SK-N-MC (cell line): ENCODE results near the gene ZNF236.

ENCODE experiments used
- EZH2 ChIP-seq: fragments of 200-600 bp; sonication (generic); IDR thresholded peaks from one replicate; pipeline ENCODE4 v1.6.1; 2017; ENCODE audit warnings: antibody characterized with exemption
- POLR2AphosphoS5 ChIP-seq: IDR thresholded peaks from 2 replicates; pipeline ENCODE4 v1.6.1; 2012; ENCODE audit warnings: mild to moderate bottlenecking, low read depth, low read length, borderline replicate concordance

DNA sequence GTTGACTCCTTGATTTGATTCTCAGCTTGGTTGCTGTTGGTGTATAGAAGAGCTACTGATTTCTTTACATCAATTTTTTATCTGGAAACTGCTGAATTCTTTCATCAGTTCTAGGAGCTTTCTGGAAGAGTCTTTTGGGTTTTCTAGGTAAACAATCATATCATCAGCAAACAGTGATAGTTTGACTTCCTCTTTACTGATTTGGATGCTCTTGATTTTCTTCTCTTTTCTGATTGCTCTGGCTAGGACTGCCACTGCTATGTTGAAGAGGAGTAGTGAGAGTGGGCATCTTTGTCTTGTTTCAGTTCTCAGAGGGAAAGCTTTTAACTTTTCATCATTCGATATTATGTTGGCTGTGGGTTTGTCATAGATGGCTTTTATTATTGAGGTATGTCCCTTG is 140.5 kb downstream of the ZNF236 start:
- TF ChIP-seq EZH2 (no peak), POLR2AphosphoS5 (no peak)
